Measurements from ENCODE around the gene PKHD1. TPM values are rescaled to one million over a fixed set of nuclear protein-coding genes. Genes with fewer than 3 reads are reported as not detected.

PKHD1 gene
- total and polyA plus RNA-seq, 2 of the 8 experiments (the other 6 are each of a cell fraction or from before 2014, with no cell fraction given), result 0.06 to 0.09 TPM

DNA sequence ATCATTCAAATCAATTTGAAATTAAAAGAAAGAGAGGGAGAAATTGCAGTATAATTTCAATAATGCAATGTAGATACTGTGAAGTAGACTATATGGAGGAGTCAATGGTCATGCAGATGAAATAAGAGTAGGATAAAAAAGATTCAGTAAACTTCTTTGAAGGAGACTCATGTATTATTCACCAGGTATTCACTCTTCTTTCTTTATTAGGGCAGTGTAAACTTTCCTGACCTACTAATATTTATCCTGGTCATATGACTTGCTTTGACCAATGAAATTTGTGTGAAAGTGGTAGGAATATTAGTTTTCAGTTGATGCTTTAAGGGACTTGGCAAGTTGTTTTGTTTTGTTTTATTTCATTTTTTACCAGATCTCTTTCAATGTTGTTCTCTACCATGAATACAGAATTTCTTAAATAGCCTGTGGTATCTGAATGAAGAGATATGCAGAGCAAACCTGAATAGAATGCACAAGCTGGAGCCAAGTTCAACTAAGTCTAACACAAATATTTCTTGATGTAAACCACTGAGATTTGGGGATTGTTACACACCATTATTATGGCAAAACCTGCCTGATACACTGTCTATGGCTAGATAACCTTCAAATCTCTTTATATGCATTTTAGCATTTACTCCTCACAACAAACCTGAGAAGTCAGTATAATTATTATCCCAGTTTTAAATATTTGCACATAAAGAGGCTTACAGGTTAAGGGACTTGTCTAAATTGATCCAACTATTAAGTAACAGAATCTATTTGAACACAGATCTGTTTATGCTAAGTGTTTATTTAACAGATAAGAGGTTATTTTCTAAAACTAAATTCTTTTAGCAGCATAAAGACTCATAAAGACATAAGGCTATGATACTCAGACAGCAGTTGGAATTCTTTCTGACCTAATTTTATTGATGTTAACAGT, 311.2 kb downstream of the PKHD1 start (continued):
- TF ChIP-seq, protein P1, sequence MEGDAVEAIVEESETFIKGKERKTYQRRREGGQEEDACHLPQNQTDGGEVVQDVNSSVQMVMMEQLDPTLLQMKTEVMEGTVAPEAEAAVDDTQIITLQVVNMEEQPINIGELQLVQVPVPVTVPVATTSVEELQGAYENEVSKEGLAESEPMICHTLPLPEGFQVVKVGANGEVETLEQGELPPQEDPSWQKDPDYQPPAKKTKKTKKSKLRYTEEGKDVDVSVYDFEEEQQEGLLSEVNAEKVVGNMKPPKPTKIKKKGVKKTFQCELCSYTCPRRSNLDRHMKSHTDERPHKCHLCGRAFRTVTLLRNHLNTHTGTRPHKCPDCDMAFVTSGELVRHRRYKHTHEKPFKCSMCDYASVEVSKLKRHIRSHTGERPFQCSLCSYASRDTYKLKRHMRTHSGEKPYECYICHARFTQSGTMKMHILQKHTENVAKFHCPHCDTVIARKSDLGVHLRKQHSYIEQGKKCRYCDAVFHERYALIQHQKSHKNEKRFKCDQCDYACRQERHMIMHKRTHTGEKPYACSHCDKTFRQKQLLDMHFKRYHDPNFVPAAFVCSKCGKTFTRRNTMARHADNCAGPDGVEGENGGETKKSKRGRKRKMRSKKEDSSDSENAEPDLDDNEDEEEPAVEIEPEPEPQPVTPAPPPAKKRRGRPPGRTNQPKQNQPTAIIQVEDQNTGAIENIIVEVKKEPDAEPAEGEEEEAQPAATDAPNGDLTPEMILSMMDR (IDR thresholded peaks at IDR 0.05; ENCODE audit: control extremely low read depth in 1 of 3, insufficient read depth in 1 of 3, low read depth in 1 of 3, low read length in 3 of 3), result no peak
- TF ChIP-seq CREB1 (IDR thresholded peaks at IDR 0.05) (no peak), ASH2L (IDR thresholded peaks at IDR 0.05; ENCODE audit: low read length) (no peak)

Data from H1 (cell line).